Measurements from ENCODE around the gene CACNA1F. TPM values are rescaled to one million over a fixed set of nuclear protein-coding genes. Genes with fewer than 3 reads are reported as not detected.
A peak's percentile ranks its signal among the peaks of the same experiment; 100 is the strongest.

Gene CACNA1F
- total and polyA plus RNA-seq, 9 of the 15 experiments (the other 6 are each of a cell fraction or from before 2014, with no cell fraction given): under 0.01 to 0.41 (median 0.03) TPM; not detected in 3

- TF ChIP-seq, protein P1, sequence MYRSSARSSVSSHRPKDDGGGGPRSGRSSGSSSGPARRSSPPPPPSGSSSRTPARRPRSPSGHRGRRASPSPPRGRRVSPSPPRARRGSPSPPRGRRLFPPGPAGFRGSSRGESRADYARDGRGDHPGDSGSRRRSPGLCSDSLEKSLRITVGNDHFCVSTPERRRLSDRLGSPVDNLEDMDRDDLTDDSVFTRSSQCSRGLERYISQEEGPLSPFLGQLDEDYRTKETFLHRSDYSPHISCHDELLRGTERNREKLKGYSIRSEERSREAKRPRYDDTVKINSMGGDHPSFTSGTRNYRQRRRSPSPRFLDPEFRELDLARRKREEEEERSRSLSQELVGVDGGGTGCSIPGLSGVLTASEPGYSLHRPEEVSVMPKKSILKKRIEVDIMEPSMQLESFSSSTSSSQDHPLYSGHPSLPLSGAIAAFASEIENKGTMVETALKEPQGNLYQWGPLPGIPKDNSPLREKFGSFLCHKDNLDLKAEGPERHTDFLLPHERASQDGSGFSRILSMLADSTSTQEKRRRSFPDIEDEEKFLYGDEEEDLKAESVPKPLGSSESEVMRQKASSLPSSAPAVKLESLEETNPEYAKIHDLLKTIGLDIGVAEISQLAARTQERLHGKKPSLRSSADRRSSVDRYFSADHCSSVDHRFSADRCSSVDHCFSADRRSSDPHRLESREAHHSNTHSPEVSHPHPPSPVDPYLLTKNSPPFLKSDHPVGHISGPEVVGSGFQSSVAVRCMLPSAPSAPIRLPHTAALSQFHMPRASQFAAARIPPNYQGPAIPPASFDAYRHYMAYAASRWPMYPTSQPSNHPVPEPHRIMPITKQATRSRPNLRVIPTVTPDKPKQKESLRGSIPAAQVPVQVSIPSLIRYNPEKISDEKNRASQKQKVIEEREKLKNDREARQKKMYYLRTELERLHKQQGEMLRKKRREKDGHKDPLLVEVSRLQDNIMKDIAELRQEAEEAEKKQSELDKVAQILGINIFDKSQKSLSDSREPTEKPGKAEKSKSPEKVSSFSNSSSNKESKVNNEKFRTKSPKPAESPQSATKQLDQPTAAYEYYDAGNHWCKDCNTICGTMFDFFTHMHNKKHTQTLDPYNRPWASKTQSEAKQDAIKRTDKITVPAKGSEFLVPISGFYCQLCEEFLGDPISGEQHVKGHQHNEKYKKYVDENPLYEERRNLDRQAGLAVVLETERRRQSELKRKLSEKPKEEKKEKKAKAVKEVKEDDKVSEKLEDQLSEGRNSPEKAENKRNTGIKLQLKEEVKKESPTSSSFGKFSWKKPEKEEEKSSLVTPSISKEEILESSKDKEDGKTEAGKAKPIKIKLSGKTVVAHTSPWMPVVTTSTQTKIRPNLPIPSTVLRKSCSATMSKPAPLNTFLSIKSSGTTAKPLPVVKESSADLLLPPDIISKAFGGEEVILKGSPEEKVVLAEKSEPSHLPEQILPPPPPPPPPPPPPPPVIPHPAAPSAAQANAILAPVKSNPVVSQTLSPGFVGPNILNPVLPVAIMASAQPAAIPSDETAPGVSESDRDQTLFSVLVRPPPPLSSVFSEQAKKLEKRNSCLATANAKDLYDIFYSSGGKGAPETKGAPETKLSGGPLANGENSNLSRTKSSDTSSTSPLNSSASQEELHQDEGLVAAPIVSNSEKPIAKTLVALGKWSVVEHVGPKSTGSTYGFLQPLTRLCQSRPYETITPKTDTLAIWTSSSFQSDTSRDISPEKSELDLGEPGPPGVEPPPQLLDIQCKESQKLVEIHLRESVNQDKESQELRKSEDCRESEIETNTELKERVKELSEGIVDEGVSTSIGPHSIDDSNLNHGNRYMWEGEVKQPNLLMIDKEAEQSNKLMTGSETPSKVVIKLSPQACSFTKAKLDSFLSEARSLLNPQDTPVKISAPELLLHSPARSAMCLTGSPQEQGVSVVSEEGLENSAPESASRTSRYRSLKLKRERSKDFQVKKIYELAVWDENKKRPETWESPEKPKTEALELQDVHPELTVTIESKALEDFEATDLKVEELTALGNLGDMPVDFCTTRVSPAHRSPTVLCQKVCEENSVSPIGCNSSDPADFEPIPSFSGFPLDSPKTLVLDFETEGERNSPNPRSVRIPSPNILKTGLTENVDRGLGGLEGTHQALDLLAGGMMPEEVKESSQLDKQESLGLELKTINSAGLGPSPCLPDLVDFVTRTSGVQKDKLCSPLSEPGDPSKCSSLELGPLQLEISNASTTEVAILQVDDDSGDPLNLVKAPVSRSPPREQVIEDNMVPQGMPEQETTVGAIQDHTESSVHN (IDR thresholded peaks at IDR 0.05; ENCODE audit: borderline replicate concordance in 1 of 2, low read depth in 1 of 2): no peak
- TF ChIP-seq MYBL2 (IDR thresholded peaks at IDR 0.05; ENCODE audit: low read depth): no peak
- no peak for TF ChIP-seq MYBL2 (CRISPR knock-in tag; IDR thresholded peaks at IDR 0.05; ENCODE audit: borderline replicate concordance)
- TF ChIP-seq ATF3 (IDR thresholded peaks at IDR 0.05): no peak
- no peak for TF ChIP-seq ATF3 (CRISPR knock-in tag; conservative IDR thresholded peaks at IDR 0.05)
- peak; percentile 30 for TF ChIP-seq RBM22 (IDR thresholded peaks at IDR 0.05; ENCODE audit: low read depth, low read length, poor library complexity, severe bottlenecking)
- 0 out of 4 replicates have a peak, but pooled peaks of 1 of the 2 experiments have one; percentile 39 for TF ChIP-seq KDM1A (IDR thresholded peaks at IDR 0.05)
- TF ChIP-seq, protein P2, sequence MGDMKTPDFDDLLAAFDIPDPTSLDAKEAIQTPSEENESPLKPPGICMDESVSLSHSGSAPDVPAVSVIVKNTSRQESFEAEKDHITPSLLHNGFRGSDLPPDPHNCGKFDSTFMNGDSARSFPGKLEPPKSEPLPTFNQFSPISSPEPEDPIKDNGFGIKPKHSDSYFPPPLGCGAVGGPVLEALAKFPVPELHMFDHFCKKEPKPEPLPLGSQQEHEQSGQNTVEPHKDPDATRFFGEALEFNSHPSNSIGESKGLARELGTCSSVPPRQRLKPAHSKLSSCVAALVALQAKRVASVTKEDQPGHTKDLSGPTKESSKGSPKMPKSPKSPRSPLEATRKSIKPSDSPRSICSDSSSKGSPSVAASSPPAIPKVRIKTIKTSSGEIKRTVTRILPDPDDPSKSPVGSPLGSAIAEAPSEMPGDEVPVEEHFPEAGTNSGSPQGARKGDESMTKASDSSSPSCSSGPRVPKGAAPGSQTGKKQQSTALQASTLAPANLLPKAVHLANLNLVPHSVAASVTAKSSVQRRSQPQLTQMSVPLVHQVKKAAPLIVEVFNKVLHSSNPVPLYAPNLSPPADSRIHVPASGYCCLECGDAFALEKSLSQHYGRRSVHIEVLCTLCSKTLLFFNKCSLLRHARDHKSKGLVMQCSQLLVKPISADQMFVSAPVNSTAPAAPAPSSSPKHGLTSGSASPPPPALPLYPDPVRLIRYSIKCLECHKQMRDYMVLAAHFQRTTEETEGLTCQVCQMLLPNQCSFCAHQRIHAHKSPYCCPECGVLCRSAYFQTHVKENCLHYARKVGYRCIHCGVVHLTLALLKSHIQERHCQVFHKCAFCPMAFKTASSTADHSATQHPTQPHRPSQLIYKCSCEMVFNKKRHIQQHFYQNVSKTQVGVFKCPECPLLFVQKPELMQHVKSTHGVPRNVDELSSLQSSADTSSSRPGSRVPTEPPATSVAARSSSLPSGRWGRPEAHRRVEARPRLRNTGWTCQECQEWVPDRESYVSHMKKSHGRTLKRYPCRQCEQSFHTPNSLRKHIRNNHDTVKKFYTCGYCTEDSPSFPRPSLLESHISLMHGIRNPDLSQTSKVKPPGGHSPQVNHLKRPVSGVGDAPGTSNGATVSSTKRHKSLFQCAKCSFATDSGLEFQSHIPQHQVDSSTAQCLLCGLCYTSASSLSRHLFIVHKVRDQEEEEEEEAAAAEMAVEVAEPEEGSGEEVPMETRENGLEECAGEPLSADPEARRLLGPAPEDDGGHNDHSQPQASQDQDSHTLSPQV (IDR thresholded peaks at IDR 0.05): no peak
- peak in 1 of 2 experiments; percentile 25; a peak in 1 of 4 replicates for TF ChIP-seq RCOR1 (IDR thresholded peaks at IDR 0.05; ENCODE audit: borderline replicate concordance in 1 of 2, low read depth in 2 of 2, low read length in 2 of 2)
- no peak for TF ChIP-seq ARID3A (IDR thresholded peaks at IDR 0.05; ENCODE audit: borderline replicate concordance, low read depth, low read length)
These were observed 57.5 kb downstream of the CACNA1F start (continued) for GRCh38 chrX:49175435-49176274.
